GM18867 (cell line): ENCODE data around the gene CELF4.

Source experiments
- ATAC-seq: cut with Tn5 transposase; IDR thresholded peaks from one replicate; pipeline ENCODE4 v1.9.1; 2021; ENCODE audit warnings: mild to moderate bottlenecking, moderate library complexity; ENCODE audit not compliant: unreplicated experiment

Gene CELF4

DNA sequence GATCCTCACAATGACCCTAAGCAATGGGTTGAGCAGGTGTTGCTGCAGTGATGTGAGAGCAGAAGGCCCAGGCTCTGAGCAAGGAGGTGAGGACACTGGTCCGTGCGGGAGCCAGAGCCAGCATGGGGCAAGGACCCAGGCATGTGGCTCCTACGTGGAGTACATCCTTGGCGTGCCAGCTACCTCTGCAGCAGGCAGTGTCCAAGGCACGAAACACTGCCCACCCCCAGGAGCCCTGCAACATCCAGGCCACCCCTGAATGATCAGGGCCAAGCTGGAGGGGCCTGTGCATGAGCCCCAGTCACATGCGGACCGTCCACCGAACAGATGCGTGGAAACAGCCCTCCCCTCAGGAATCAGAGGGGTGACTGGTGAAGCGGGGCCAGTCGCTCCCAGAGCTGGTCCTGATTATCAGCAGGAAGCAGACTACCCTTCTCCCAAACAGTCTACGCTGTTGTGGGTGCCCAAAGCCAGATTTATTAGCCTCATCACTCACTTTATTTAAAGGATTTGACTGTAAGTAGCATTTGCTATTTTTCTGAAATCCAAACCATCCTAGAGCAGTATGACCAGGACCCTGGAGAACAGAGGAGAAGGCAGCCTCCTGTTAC lies 16.8 kb downstream of the CELF4 start:
- ATAC-seq: no peak

DNA sequence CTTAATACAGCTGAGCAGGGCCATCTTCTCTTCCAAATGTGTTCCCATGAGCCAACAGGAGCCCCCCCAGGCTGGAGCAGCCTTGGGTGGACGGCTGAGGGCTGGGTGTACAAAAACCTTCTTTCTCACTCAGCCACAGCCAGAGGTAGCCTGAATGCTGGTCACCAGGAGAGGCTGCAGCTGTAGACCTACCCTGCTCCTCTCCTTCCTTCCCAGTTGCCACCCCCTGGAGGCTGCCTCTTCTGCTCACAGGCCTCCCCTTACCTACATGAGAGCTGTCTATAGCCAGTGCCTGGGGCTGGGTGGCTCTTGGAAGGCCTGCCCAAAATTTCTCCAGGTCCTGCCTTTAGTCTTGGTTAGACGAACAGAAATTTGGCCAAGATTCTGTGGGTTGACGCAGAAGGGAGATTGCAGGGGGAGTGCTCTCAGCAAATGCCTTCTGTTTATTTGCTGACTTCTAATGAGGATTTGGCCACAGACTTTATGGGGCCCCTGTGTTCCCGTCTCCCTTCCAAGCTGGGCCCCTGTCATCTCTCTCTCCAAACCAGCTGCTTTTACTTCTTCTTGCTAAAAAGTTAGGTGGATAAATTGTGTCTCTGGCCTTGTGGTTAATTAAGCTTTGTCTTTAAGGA lies 18.3 kb downstream of the CELF4 start:
- no peak for ATAC-seq

DNA sequence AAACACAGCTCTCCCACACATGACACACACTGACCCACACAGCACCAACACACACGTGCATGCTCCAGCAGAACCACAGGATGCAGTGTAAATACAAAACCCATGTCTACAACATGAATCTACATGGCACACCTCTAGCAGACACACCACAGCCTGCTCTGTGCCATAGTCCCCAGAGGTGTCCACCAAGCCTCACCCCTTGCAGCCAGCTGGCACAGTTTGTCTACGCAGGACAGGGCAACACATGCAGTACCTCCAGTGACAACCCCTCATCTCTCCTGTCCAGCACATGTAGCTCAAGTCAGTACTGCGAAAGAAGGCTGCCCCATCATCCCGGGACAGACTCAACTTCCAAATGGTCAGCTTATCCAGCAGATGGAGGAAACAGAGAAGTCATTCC lies 18.9 kb downstream of the CELF4 start:
- ATAC-seq: no peak

DNA sequence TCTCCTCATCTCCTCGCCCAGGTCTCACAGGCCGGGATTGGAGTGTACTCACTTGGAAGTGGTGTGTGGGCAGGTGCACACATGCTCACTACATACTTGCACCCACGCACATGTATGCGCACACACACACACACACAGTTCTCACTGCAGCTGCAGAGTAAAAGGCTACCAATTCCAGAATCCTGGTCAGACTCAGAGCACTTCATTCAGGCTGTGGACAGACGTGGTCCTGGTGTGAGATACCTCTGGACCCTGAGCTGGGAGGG lies 19.4 kb downstream of the CELF4 start:
- ATAC-seq: no peak

DNA sequence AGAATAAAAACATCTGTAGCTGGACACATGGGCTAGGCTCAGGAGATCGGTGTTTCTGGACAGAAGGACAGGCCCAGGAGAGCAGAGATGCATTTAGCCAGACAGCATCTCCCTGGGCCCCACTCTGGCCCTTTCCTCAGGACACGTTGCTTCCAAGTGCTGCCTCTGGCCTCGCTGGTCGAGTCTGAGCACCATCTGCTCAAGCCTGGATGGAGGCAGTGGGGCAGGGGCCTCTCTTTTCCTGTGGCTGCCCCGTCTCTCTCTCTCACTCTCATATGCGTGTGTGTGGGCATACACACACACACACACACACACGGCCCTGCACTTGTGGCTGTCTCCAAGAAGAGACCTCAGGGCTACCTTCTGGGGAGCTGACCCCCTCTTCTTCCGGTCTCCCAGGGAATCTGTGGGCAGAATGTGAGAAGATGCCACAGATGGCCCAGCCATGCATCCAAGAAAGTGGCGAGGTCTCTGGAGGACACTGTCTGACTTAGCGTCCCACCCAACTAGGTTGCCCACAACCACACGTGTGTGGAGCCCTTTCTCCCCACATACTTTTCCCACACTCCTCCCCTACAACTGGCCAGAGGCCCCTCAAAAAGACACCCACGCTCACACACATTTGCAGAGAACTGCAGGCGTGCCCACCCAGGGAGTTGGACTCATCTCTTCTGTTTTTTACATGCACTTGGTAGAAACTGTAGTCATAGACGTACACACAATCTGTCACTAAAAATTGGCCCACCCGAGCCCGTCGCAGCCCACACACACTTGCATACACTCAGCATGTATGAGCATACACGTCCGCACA lies 19.9 kb downstream of the CELF4 start:
- no peak for ATAC-seq

DNA sequence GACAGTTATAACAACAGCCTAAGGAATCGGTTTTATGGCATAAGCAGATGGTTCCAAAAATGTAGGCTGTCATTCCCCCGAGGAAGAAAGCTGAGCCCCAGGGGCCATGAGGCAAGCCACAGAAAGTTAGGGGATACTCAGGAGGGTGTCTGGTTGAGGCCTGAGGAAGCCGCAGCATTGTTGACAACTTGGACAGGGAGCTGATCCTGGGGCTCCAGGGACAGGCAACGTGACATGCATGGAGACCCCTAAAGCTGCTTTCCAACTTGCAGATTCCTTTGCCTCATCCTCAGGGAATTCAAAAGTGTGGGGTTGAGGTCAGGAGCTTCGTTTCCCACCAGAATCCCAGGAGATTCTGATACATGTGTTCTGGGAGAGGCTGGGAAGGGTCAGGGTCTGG lies 20.9 kb downstream of the CELF4 start:
- no peak for ATAC-seq

DNA sequence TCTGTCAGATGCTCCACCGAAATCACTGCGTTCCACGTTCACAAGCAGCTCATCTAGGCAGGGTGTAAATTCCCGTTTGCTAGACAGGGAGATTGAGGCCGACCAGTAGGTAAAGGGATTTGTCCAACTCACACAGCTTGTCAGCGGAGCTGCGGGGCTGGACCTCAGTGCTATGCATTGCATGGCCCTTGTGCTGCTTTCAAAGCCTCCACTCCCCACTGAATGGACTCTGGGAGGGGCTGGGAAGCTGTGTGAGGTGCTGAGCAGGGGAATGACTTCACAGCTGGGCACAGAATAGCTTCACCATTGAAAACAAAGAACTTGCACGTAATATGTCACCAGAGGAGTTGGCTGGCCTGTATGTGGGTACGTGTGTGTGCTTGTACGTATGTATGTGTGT lies 21.4 kb downstream of the CELF4 start:
- no peak for ATAC-seq

DNA sequence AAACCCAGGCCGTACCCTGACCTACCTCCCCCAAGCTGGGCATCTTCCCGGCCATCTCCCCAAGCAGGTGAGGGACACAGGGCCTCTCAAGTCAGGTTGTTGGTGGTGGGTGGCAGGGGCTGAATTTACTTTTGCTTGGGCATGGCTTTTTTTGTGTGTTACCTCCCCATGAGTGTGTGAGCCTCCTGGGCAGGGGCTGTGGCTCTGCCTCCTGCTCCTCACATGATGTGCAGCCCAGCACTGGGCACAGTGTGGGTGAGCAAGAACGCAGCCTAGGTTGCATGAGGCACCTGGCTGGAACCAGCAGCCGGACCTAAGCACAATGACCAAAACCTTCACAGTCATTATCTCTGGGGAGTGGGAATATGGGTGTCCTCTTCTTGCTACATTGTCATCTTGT lies 22.3 kb downstream of the CELF4 start:
- no peak for ATAC-seq

DNA sequence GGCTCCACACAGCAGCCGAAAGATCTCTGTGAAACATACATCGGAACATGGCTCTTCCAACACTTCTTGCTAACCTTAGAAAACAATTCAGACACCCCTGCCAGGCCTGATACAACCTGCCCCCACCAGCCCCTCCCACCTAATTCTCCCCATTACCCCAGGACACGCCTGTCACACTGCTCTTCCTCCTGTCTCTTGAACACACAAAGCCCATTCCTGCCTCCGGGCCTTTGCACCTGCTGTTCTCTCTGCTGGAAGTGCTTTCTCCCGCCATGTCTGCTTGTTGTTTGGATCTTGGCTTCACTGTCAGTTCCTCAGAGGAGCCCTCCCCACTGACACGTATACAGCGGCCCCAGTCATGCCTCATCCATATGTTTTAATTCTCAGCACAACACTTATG lies 24.1 kb downstream of the CELF4 start:
- ATAC-seq: no peak

DNA sequence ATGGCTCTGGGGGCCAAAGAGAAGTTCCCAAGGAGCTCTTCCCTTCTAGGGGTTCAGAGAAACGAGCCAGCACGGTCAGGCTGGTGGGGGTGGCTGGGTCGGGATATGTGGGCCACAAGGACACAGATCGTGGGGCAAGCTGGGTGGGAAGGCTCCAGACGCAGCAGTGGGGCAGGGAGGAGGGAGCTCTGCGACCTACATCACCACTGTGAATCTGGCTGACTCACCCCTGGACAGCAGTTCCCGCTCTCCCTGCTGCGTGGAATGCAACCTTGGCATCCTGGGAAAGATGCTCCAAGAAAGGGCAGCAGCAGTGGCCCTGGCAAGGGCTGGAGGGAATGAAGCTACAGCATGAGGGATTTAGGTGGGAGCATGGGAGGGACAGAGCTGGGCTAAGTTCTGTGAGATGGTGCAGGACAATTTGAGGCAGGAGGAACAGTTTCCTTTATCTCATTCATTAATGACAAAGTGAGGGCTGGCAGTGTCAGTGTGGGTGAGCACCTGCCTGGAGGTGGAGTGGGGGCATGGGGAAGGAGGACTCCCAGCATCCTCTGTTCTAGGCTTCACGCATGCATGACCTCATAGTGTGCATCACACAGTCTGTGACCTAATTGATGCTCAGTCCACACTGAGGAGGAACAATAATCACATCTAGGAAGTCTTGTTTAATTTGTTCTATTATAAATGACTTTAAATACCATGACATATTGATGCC lies 25.0 kb downstream of the CELF4 start:
- no peak for ATAC-seq

DNA sequence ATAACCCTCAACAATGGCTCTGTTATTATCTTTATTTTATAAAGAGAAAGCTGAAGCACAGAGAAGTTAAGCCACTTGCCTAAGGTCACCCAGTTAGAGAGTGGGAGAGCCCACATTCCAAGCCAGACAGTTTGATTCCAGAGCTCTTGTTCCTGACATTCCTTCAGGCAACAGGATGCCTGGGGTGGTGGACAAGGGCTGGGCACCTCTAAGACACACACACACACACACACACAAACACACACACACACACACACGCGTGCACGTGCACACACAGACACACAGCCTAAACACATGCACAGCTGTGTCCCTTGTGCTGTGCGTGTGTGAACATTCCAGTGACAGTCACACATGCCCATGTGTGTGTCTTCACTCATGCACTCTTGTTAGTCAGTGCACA lies 26.4 kb downstream of the CELF4 start:
- ATAC-seq: no peak

DNA sequence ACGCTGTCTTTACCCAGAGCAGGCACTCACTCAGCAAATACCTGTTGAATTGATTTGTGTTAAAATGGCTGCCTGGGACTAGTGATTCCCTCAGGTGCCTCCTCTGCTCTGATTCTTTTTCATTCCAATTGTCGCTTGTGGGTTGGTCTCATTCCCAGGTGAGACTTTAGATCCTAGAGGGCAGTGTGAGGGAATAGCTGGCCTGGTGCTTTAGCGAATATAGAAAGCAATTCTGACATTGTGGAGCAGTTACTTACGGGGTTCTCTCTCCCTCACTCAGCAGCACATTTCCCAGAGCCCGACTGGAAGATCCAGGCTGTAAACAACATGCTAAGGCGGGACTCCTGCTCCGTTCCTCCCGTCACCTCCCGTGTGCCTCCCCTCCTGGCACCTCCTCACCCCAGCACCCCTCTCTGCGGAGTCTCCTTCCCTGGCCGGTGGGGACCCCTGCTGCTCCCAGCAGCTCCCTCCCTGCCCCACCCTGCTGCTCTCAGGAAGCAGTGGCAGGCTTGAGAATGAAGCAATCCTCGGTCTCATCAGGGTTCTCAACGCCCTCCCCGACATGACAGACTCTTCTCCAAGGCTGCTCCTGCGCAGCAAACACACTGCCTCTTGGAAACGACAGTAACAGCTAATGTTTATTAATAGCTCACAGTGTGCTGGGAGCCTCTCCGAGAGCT lies 26.9 kb downstream of the CELF4 start:
- no peak for ATAC-seq

DNA sequence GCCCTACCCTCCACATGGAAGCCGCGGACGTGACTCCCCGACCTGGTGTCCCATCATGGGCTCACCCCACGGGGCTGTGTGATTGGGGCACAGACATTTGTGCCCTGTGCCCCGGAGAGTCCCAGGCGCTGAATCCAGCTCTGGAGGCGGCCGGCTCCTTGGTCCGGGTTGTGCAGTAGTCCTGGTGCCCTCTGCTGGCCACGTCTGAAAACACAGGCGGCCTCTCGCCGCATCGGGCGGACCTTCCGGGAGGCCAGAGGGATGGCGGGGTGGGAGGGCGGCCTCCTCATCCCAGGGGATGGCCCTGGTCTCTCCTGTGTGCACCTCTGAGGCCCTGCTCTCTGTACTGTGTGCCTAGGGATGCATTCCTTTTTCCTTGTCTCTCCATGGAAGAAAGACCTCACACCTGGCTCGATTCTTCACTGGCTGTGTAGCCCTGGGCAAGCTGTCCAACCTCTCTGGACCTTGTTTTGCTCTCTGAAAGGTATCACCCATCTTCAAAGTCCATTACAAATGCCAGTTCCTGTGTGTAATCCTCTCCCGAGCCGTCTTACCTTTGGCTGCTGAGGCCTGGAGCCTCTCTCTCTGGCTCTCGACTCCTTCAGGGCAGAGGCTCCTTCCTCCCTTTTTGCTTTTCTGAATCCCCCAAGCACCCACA lies 27.6 kb downstream of the CELF4 start:
- ATAC-seq: peak; percentile 78

DNA sequence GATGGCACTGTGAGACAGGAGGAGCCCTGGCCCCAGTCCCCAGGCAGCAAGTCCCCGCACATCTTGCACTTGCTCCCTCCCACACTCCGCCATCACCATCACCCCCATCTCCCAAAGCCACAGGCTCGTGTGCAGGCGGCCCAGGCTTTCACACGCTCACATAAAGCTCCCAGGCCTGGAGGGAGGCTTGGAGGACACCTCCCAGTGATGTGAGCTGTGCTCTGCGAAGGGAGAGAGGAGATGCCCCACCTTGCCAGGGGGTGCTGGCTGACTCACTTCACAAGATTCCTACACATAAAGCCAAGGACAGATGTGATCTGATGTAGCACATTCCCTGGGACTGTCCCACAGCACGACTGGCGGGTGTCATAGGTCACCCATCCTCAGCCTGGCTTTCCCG lies 28.9 kb downstream of the CELF4 start:
- no peak for ATAC-seq

DNA sequence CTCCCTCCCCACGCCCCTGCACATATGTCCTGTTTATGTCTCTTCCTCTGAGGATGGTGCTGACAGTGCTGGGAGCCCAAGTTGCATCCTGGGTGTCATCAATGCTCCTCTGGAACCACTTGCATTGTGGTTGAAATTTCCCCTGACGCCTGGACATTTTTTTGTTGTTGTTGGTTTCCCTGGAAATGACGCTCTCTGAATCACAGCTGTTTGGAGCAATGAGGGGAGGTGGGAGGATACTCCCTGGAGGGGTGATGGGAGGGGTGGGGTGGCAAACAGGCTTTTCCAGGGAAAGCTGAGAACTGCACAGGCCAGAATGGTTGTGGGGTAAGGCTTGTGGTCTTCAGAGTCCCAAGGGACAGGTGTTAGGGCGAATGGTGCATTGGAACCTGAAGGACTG lies 29.6 kb downstream of the CELF4 start:
- no peak for ATAC-seq

DNA sequence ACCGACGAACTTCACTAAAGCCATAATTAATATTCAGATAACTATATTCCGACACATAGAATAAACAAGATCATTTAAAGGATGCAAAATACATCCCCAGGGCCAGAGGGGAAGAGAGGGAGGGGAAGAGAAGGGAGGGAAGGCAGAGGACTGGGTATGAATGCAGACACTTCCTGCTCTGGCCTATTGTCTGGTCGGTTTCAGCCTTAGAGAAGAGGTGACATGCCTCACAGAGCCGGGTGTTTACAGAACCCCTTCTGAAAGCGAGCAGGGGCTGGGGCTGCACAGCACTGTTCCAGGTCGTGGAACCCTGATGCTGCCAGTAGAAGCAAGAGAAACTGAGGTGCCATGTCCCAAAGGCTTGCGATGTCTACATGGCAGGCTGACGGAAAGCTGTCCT lies 31.0 kb downstream of the CELF4 start:
- ATAC-seq: no peak

DNA sequence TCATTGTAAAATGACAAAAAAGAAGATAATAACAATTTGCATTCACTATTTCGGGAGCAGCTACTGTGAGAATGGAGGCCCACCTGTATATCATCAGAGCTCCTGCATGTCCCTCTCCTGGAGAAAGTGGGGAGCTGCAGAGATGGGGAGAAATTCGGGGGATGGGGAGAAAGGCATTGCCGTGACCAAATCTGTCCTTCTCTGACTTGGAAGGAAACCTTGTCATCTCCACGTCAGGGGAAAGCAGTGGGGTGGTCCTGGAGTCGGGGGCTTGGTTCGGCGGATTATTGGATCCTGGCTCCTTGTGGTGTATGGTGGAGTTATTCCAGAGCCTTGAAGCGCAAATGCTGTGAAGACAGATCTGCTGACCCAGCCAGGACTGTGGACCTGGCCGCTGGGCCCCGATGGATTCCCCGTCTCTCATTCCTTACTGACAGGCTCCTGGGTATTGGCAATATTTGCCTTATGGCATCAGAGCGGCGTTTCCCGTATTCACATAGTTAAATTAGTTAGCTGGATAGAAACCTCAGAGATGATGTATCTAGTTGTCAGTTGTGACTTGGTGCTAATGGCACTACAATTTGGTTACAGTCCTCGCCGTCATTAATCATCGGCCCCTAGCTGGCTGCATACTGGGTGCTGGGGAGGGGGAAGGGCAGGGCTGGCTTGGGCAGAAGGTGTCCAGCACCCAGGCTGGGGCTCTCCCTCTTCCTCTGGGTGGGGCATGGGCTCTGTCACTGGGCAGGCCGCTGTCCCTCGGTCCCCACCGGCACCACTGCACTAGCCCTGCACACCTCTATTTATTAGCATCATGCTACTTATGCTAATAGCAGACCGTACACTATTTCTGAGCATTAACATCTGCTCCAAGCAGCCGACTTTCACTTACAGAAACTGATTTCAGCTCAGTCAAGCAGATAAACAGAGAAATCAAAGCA lies 31.7 kb downstream of the CELF4 start:
- ATAC-seq: no peak

DNA sequence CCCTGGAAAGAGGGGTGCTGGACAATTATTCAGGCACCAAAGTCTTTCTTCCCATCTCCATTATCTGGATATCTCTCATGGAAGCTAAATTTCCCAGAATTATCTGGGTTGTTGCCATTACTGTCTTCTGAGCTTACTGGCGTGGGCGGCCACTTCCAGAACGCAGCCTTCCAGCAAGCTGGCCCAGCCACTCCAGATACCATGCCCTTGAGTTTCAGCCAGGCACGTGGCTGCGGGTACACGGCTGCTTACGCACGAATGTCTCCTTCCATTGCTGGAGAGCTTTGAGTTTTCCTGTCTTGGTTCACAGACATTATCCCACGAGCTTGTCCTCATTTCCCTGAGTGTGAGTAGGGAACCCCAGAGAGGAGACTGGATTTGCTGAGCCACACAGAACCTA lies 32.7 kb downstream of the CELF4 start:
- no peak for ATAC-seq

DNA sequence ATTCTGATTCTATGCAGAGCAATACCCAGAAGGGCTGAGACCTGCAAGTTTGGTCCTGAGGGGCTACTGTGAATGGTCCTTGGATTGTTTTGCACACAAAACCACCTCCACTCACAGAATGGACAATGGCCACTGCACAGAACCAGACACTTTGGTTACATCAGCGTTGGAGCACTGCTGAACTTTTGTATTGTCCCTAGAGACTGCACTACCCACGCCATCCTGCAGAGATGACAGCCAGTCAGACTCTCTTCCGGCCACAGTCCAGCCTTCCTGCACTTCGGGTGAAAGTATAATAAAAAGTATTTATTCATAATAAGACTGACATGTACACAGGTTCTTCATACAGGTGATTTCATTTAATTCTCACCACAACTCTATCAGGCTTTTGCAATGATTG lies 35.7 kb downstream of the CELF4 start:
- peak; percentile 97 for ATAC-seq

DNA sequence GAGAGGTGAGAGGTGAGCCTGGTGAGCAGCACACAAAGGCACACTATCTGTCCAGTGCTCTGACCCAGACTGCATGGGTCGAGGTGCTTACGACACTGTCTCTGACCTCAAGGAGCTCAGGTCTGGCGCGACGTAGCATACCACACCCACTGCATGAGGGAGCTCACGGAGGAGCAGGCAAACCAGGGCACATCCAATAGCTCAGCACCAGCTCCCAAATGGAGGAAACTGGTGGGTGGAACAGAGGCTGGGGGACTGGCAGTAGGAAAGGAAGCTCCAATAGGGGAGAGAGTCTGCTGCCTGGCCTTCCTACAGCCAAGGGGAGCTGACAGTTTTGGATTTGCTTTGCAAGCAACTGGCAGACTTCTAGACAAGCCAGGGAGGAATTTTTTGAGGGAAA lies 36.3 kb downstream of the CELF4 start:
- ATAC-seq: no peak
